IMR-90 (cell line): Measurements from ENCODE around the gene TCF4. TPM values are rescaled to one million over a fixed set of nuclear protein-coding genes. Genes with fewer than 3 reads are reported as not detected.

ENCODE experiments used
- ATAC-seq: fragments of 200-7000 bp; cut with Tn5 transposase; 2 replicates; pipeline ENCODE4 v1.9.1; 2020; ENCODE audit warnings: low read depth, mild to moderate bottlenecking, moderate library complexity
- BruUV-seq: library from RNA; stranded (reverse); fragments of 400-500 nt; replicated peaks from 2 replicates; lab custom pipeline; 2021; lab: Mats Ljungman, UMichigan
- CTCF ChIA-PET: fragments of 300-600 bp; formaldehyde crosslinking; extraction: SDS; loops from one replicate; lab custom pipeline; 2021; ENCODE audit warnings: antibody characterized with exemption; lab: Yijun Ruan, JAX
- POLR2A ChIA-PET: fragments of 300-600 bp; sonication (Branson Sonifier 250); formaldehyde crosslinking; loops from one replicate; lab custom pipeline; 2022; ENCODE audit warnings: antibody characterized with exemption; ENCODE audit not compliant: unreplicated experiment; lab: Charles Lee
- DNase-seq: peaks from one replicate; pipeline ENCODE4 v3.0.0; 2013
- H2AFZ ChIP-seq: replicated peaks from 2 replicates; pipeline ENCODE3; 2013; ENCODE audit warnings: low read length, mild to moderate bottlenecking; ENCODE audit not compliant: poor library complexity
- H2AK5ac ChIP-seq: 2 replicates; pipeline ENCODE4 v1.6.1; 2013; ENCODE audit warnings: low read depth, low read length, inconsistent platforms
- H2AK9ac ChIP-seq: replicated peaks from 2 replicates; pipeline ENCODE3; 2013; ENCODE audit warnings: mild to moderate bottlenecking, low read depth, low read length, moderate library complexity; ENCODE audit not compliant: poor library complexity
- H2BK120ac ChIP-seq: 2 replicates; pipeline ENCODE4 v1.6.1; 2013; ENCODE audit warnings: low read depth, low read length, inconsistent platforms
- H2BK15ac ChIP-seq: 3 replicates; pipeline ENCODE4 v1.6.1; 2013; ENCODE audit warnings: low read depth, low read length, inconsistent platforms
- H2BK20ac ChIP-seq: 2 replicates; pipeline ENCODE4 v1.6.1; 2013; ENCODE audit warnings: low read depth, mild to moderate bottlenecking, inconsistent platforms, low read length, moderate library complexity
- H2BK5ac ChIP-seq: 2 replicates; pipeline ENCODE4 v1.6.1; 2013; ENCODE audit warnings: mild to moderate bottlenecking, low read depth, low read length, inconsistent platforms; ENCODE audit not compliant: poor library complexity, severe bottlenecking
- H3K14ac ChIP-seq: replicated peaks from 2 replicates; pipeline ENCODE4 v1.6.1; 2013; ENCODE audit warnings: low read depth, low read length, inconsistent platforms
- H3K18ac ChIP-seq: 2 replicates; pipeline ENCODE4 v1.6.1; 2013; ENCODE audit warnings: low read depth, low read length, control low read depth
- H3K23ac ChIP-seq: 2 replicates; pipeline ENCODE4 v1.6.1; 2013; ENCODE audit warnings: low read depth, low read length, inconsistent platforms
- H3K27ac ChIP-seq: 2 replicates; pipeline ENCODE4 v1.5.1; 2013; ENCODE audit warnings: mild to moderate bottlenecking, control low read depth, low read length; ENCODE audit not compliant: insufficient read depth
- H3K27me3 ChIP-seq: 2 replicates; pipeline ENCODE4 v1.6.1; 2013; ENCODE audit warnings: low read length; ENCODE audit not compliant: control insufficient read depth, insufficient read depth
- H3K36me3 ChIP-seq: 2 replicates; pipeline ENCODE4 v1.6.1; 2013; ENCODE audit warnings: low read length, mixed read lengths; ENCODE audit not compliant: control insufficient read depth, insufficient read depth
- H3K4ac ChIP-seq: 2 replicates; pipeline ENCODE4 v1.6.1; 2013; ENCODE audit warnings: low read depth, low read length, inconsistent platforms
- H3K4me1 ChIP-seq: 2 replicates; pipeline ENCODE4 v1.6.1; 2013; ENCODE audit warnings: low read length, mixed read lengths; ENCODE audit not compliant: control insufficient read depth, insufficient read depth
- H3K4me2 ChIP-seq: 2 replicates; pipeline ENCODE4 v1.6.1; 2013; ENCODE audit warnings: low read depth, mild to moderate bottlenecking, control low read depth, low read length, moderate library complexity
- H3K4me3 ChIP-seq: 2 replicates; pipeline ENCODE4 v1.5.1; 2013; ENCODE audit warnings: low read depth, mild to moderate bottlenecking, control low read depth, low read length, moderate library complexity; ENCODE audit not compliant: insufficient read depth
- H3K56ac ChIP-seq: 2 replicates; pipeline ENCODE4 v1.6.1; 2013; ENCODE audit warnings: low read length, inconsistent platforms; ENCODE audit not compliant: insufficient read depth; ENCODE audit errors: extremely low read depth
- H3K79me1 ChIP-seq, 2 experiments: 2 replicates each; pipeline ENCODE4 v1.6.1; 2013; ENCODE audit warnings: low read length in 2 of 2, inconsistent platforms in 1 of 2, low read depth in 1 of 2
- H3K9ac ChIP-seq: 2 replicates; pipeline ENCODE4 v1.6.1; 2013; ENCODE audit warnings: low read depth, low read length, control low read depth
- H3K9me1 ChIP-seq: 2 replicates; pipeline ENCODE4 v1.6.1; 2013; ENCODE audit warnings: low read length, inconsistent platforms; ENCODE audit not compliant: insufficient read depth
- H3K9me3 ChIP-seq: 2 replicates; pipeline ENCODE4 v1.6.1; 2013; ENCODE audit warnings: low read length; ENCODE audit not compliant: control insufficient read depth, insufficient read depth
- H4K20me1 ChIP-seq: 2 replicates; pipeline ENCODE4 v1.6.1; 2013; ENCODE audit warnings: low read length, inconsistent platforms; ENCODE audit not compliant: insufficient read depth
- H4K5ac ChIP-seq: 2 replicates; pipeline ENCODE4 v1.6.1; 2013; ENCODE audit warnings: mild to moderate bottlenecking, low read depth, low read length, control low read depth
- H4K8ac ChIP-seq, 2 experiments: 2 replicates each; pipeline ENCODE4 v1.6.1; 2013; ENCODE audit warnings: low read depth in 2 of 2, low read length in 2 of 2, control low read depth in 1 of 2, inconsistent platforms in 1 of 2
- H4K91ac ChIP-seq: 2 replicates; pipeline ENCODE4 v1.6.1; 2013; ENCODE audit warnings: low read depth, low read length, inconsistent platforms; ENCODE audit not compliant: insufficient read depth
- CEBPB ChIP-seq: IDR thresholded peaks from 2 replicates; pipeline ENCODE4 v1.6.1; 2012; ENCODE audit warnings: low read depth, low read length, improper control_type of control experiment
- FOS ChIP-seq: fragments of 150-350 bp; IDR thresholded peaks from 2 replicates; pipeline ENCODE4 v1.6.1; 2016; ENCODE audit warnings: low read depth, low read length
- WGBS, 2 experiments: methylation state at CpG; one replicate each; pipeline versions ENCODE4 v1.1.5 to v1.1.7; 2013; ENCODE audit warnings: missing lambda C conversion rate in 2 of 2; ENCODE audit not compliant: insufficient read length in 1 of 2; ENCODE audit errors: extremely low coverage in 2 of 2; 5-methylcytosine and 5-hydroxymethylcytosine counted together
- dilution Hi-C: fragments of 300-500 bp; cut with HindIII; formaldehyde crosslinking; loops from one replicate; pipeline ENCODE4 v1.14.3; 2018; ENCODE audit warnings: low sequenced_read_pairs; ENCODE audit not compliant: unreplicated experiment
- in situ Hi-C: fragments of 300-500 bp; cut with MboI; formaldehyde crosslinking; loops from 3 replicates; pipeline ENCODE4 v1.14.3; 2019; ENCODE audit warnings: low sequenced_read_pairs, inconsistent platforms, mixed read lengths
- intact Hi-C: fragments of 100-400 bp; cut with micrococcal nuclease; formaldehyde crosslinking; loops from 2 replicates; pipeline ENCODE4 v1.10.0; 2022
- polyA plus RNA-seq, 3 experiments: library from polyadenylated mRNA; depleted of rRNA; stranded (reverse); fragments of >200 nt; gene quantifications; 2 replicates each; pipeline ENCODE4 v1.2.3, GENCODE V29; 2012; ENCODE audit warnings: low replicate concordance in 1 of 3
- total RNA-seq: library from RNA; depleted of rRNA; stranded (reverse); fragments of >200 nt; gene quantifications from 2 replicates; pipeline ENCODE4 v1.2.3, GENCODE V29; 2012

Gene TCF4
- total and polyA plus RNA-seq, 2 of the 4 experiments (the other 2 are of a cell fraction) = 30.0 to 87.1 TPM

GRCh38 chr18:55243255-55243654 is 344.7 kb downstream of the TCF4 start:
- no peak overlapping the region for H2BK5ac ChIP-seq
- DNase-seq = no peak
- ChIA-PET POLR2A (no interaction called here), CTCF (interaction anchor here (1.0 kb wide), 1 partner anchor 9 kb away, joined by 5 read pairs; no protein-coding TSS in a partner anchor)
- no peaks in the 10 kb centered on the region for H4K20me1 ChIP-seq
- H4K91ac ChIP-seq = no peak overlapping the region; the same call in 1 of the 2 replicates
- H3K4ac ChIP-seq = no peak overlapping the region
- no peak overlapping the region for H3K56ac ChIP-seq
- intact Hi-C loops (no loop called here), in situ Hi-C loops (loop anchor here (25.0 kb wide), 1 partner anchor 169 kb away; no protein-coding TSS in a partner anchor), dilution Hi-C loops (no loop called here)
- H3K27ac ChIP-seq = no peak overlapping the region
- no peaks in the 10 kb centered on the region for H3K9me3 ChIP-seq
- no peak overlapping the region for H2AK9ac ChIP-seq
- H4K8ac ChIP-seq = 0 out of 4 replicates have a peak overlapping the region, but pooled peaks of 1 of the 2 experiments have one; percentile 35
- no peak overlapping the region for H3K23ac ChIP-seq
- H3K9ac ChIP-seq = no peak overlapping the region
- H3K4me2 ChIP-seq = no peak overlapping the region; the same call in 1 of the 2 replicates
- H3K4me1 ChIP-seq = peaks cover 13% of the 10 kb centered on the region
- peaks cover 11% of the 10 kb centered on the region for H3K9me1 ChIP-seq
- no peak overlapping the region; the same call in 1 of the 2 replicates for H2AK5ac ChIP-seq
- H3K4me3 ChIP-seq = no peak overlapping the region
- H3K36me3 ChIP-seq = peaks cover 8% of the 10 kb centered on the region
- ATAC-seq = no peak
- no peak overlapping the region for H2BK120ac ChIP-seq
- no peak overlapping the region for H2BK20ac ChIP-seq
- H3K79me1 ChIP-seq = peaks cover 7 to 33% of the 10 kb centered on the region in 2 experiments
- no TSS peak for BruUV-seq
- WGBS, 2 experiments = no CpG with 5 or more reads among the region's 2 CpGs
- TF ChIP-seq CEBPB (no peak), FOS (no peak)
- no peak overlapping the region for H2BK15ac ChIP-seq
- no peak overlapping the region for H4K5ac ChIP-seq
- peak overlapping the region; percentile 52; the same call in 1 of the 2 replicates for H3K18ac ChIP-seq
- H2AFZ ChIP-seq = no peak overlapping the region
- no peaks in the 10 kb centered on the region for H3K27me3 ChIP-seq
- no peak overlapping the region for H3K14ac ChIP-seq
